ENCODE data around the gene NRDC.

Gene NRDC

DNA sequence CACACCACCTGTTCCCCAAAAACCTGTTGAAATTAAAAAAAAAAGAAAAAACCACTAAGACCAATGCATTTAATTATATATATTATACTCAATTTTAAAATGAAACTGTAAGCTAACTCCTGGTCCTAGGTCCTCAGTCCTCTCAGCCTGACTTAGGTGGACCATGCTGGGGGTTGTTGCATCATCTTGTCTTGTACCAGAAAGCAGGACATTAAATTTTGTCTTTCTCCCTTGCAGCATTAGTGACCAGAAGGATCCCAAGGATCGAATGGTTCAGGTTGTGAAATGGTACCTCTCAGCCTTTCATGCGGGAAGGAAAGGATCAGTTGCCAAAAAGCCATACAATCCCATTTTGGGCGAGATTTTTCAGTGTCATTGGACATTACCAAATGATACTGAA lies 97.6 kb downstream of the NRDC start:
- DNase-seq = no peak

- DNase-seq = no peak
Observed at GRCh38 chr1:51776408-51776807, 102.1 kb downstream of the NRDC start.

- DNase-seq = peak in 5 of 58 donors; percentile 11 to 49 (median 13)
Observed at GRCh38 chr1:51768971-51769588, 109.4 kb downstream of the NRDC start.

DNA sequence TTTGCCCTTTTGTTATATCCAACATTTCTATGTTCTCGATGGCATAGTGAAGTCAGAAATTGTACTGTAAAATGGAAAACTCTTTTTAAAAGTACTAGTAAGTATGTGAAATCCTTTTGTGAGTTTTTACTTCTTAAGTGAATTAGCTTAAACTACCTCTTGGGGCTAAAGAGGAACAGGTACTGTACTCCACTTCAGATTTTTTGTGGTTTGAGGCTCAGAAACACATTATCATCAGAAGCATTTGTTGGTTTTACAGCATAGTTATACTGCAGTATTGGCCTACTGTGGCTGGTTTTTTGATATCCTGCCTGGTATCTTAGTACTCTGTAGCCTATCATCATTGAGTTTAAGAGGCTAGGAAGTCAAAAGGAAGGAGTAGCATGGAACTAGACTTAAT lies 117.2 kb downstream of the NRDC start:
- no peak for DNase-seq

GRCh38 chr1:51760872-51761271 lies 117.7 kb downstream of the NRDC start:
- no peak for DNase-seq

- no peak for DNase-seq
Observed at GRCh38 chr1:51758310-51758709, 120.2 kb downstream of the NRDC start.

DNA sequence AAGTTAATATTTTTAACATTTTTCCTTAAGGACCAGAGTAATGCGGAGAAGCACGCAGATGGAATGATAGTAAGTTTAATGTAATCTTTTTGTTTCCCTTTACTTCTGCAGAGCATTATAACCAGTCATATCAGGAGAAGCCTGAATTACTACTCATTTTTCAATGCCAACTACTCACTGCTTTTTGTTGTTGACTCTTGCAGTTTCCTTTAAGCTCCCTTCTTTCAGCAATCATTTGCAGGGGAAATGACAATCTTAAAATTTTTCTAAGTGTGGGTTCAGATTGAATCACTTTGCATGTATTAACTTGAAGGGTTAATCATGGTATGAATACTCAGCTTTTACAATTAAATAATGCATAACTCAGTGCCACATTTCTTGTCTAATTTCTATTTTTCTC lies 122.2 kb downstream of the NRDC start:
- DNase-seq = no peak

DNA sequence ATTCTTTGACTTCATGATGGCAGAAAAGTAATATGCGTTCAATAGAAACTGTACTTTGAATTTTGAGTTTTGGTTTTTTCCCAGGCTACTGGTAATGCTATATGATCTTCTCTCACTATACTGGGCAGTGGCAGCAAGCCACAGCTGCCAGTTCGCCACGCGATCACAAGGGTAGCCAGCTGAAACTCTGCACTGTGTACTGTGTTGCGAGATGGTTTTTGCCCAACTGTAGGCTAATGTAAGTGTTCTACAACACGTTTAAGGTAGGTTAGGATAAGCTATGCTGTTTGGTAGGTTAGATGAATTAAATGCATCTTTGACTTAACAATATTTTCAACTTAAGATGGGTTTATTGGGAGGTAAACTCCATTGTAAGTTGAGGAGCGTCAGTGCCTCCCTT lies 123.1 kb downstream of the NRDC start:
- DNase-seq = no peak

GRCh38 chr1:51754666-51755065 lies 123.9 kb downstream of the NRDC start:
- no peak for DNase-seq

GRCh38 chr1:51753969-51754368 lies 124.6 kb downstream of the NRDC start:
- no peak for DNase-seq

DNA sequence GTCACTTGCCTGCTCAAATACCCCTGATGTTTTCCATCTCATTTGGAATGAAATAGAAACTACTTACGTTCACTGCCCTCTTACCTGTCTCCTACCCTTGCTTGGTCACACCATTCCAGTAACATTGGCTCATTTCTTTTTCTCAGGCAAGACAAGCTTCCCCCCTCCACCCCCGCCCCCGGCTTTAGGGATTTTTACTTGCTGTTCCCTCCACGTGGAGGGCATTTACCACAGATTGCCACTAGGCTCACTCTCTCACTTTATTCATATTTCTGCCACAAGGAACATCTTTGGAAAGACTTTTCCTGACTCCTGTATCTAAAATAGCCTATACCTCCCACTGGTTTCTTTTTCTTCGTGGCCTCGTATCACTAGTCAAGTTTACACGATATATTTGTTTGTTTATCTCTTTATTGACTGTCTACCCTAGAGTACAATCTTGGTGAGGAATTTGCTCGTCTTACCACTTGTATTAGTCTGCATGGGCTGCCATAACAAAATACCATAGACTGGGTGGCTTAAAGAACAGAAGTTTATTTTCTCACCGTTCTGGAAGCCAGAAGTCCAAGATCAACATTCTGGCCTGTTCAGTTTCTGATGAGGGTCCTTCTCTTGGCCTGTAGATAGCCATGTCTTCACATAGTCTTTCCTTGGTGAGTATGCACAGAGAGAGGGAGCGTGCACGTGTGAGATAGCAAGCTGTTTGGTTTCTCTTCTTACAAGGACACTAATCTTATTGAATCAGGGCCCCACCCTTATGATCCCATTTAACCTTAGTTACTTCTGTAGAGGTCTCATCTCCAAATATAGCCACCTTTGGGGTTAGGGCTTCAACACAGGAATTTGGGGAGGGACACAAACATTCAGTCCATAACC lies 126.2 kb downstream of the NRDC start:
- no peak for DNase-seq

- DNase-seq = no peak
Observed at GRCh38 chr1:51750729-51751128, 127.8 kb downstream of the NRDC start.

DNA sequence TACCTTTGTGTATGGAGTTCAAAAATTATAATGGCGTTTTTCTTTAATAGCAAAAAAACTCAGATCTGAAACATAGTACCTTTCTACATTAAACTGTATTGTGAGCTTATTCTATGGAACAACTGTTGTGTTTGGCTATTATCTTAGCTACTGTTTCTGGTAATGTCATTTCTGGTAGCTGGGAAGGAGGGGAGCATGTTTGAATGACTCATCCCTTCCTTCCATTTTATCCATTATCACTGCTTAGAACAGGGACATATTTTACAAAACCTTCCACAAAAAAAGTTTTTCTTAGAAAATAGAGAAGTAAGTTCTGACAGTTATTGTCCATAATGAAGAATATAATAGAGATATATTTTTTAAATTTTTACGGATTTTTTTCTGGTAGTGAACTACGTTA lies 128.3 kb downstream of the NRDC start:
- no peak for DNase-seq

- DNase-seq = no peak
Observed at GRCh38 chr1:51749151-51749550, 129.4 kb downstream of the NRDC start.

- DNase-seq = no peak
Observed at GRCh38 chr1:51745304-51745570, 133.3 kb downstream of the NRDC start.

- no peak for DNase-seq
Observed at GRCh38 chr1:51744506-51745303, 133.8 kb downstream of the NRDC start.

GRCh38 chr1:51741121-51741681 lies 137.3 kb downstream of the NRDC start:
- DNase-seq = no peak

DNA sequence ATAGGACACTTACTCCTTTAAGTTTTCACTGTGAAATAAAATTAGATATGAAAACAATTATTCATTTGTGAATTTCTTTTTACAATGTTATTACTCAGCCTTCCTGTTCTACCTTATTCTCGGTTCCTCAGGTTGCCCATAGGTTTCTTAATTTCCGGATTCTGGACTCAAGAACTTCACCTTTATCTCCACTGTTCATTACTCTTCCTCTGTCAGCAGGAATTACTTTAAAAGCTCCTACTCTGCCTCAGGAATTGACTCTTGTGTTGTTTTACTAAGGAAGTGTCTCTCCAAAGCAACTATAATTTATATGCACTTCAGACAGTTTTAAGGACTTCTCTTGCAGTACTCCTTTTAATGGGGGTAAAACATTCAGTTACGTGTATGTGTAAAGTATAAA lies 137.9 kb downstream of the NRDC start:
- no peak for DNase-seq
